ENCODE measurements around the gene NOL12.

NOL12 gene

GRCh38 chr22:37725551-37726240 lies 39.6 kb downstream of the NOL12 start:
- POLR2A ChIA-PET: no interaction called here
- CTCF ChIA-PET: no interaction called here
- DNase-seq (ENCODE audit: extremely low spot score): no peak
- TF ChIP-seq, protein P1, sequence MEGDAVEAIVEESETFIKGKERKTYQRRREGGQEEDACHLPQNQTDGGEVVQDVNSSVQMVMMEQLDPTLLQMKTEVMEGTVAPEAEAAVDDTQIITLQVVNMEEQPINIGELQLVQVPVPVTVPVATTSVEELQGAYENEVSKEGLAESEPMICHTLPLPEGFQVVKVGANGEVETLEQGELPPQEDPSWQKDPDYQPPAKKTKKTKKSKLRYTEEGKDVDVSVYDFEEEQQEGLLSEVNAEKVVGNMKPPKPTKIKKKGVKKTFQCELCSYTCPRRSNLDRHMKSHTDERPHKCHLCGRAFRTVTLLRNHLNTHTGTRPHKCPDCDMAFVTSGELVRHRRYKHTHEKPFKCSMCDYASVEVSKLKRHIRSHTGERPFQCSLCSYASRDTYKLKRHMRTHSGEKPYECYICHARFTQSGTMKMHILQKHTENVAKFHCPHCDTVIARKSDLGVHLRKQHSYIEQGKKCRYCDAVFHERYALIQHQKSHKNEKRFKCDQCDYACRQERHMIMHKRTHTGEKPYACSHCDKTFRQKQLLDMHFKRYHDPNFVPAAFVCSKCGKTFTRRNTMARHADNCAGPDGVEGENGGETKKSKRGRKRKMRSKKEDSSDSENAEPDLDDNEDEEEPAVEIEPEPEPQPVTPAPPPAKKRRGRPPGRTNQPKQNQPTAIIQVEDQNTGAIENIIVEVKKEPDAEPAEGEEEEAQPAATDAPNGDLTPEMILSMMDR (IDR thresholded peaks at IDR 0.05; ENCODE audit: control extremely low read depth, extremely low read depth, low read depth, missing control alignments): no peak

GRCh38 chr22:37726241-37726887 lies 40.2 kb downstream of the NOL12 start:
- ChIA-PET POLR2A (no interaction called here), CTCF (no interaction called here)
- TF ChIP-seq, protein P1 (IDR thresholded peaks at IDR 0.05; ENCODE audit: control extremely low read depth, extremely low read depth, low read depth, missing control alignments): peak; percentile 7
- peak; percentile 50 for DNase-seq (ENCODE audit: extremely low spot score)

DNA sequence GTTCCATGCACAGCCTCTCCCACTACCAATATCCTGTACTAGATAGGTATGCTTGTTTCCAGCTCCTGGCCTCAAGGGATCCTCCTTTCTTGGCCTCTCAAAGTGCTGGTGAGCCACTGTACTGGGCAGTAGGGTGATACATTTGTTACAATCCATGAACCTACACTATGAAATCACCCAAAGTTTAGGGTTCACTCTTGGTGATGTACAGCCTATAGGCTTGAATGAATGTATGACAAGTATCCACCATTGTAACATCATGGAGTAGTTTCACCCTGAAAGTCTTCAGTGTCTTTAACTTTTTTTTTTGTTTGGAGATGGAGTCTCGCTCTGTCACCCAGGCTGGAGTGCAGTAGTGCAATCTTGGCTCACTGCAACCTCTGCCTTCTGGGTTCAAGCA lies 42.5 kb downstream of the NOL12 start:
- TF ChIP-seq, protein P1 (IDR thresholded peaks at IDR 0.05; ENCODE audit: control extremely low read depth, extremely low read depth, low read depth, missing control alignments): no peak
- CTCF ChIA-PET: interaction anchor here (1.5 to 2.2 kb wide), 2 partner anchors 47 to 89 kb away, joined by 3 to 8 read pairs; no protein-coding TSS in a partner anchor
- POLR2A ChIA-PET: no interaction called here
- no peak for DNase-seq (ENCODE audit: extremely low spot score)

DNA sequence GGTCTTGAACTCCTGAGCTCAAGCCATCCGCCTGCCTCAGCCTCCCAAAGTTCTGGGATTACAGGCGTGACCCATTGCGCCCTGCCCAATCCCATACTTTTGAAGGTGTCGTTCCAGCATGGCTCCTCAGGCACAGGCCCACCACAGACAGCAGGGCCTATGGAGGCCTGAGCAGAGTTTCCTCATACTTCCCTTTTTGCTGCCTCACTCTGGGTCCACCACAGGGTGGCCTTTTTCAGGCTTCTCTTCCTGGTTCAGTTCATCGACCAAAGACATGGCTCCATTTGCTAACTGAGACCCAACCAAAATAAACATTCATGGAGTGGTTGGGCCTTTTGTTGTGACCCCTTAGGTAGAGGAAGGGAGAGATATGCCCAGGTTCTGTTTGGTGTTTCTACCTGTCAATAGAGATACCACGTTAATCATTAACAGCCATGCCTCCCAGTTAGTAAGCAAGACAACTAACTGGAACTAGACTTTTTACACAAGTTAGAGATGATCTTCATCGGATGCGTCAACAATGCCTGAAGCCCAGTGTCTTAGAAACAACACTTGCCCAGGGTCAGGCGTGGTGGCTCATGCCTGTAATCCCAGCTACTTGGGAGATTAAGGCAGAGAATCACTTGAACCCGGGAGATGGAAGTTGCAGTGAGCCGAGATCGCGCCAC lies 45.8 kb downstream of the NOL12 start:
- POLR2A ChIA-PET: no interaction called here
- CTCF ChIA-PET: interaction anchor here (1.1 kb wide), 1 partner anchor 9 kb away, joined by 3 read pairs; no protein-coding TSS in a partner anchor
- peak; percentile 54 for DNase-seq (ENCODE audit: extremely low spot score)
- TF ChIP-seq, protein P1 (IDR thresholded peaks at IDR 0.05; ENCODE audit: control extremely low read depth, extremely low read depth, low read depth, missing control alignments): no peak

GRCh38 chr22:37732699-37733607 lies 46.8 kb downstream of the NOL12 start:
- ChIA-PET POLR2A (no interaction called here), CTCF (no interaction called here)
- TF ChIP-seq, protein P1 (IDR thresholded peaks at IDR 0.05; ENCODE audit: control extremely low read depth, extremely low read depth, low read depth, missing control alignments): no peak
- no peak for DNase-seq (ENCODE audit: extremely low spot score)

Measured in GM10248 (cell line).